GM21825 (cell line): ENCODE measurements around the gene CCDC30.
"Not testable (repeated sequence)": the region's sequence is repeated elsewhere in the genome, so short reads cannot be mapped to it uniquely, and the experiment has no call there.

Experiments
- ATAC-seq: cut with Tn5 transposase; IDR thresholded peaks from one replicate; pipeline ENCODE4 v1.9.1; 2021; ENCODE audit warnings: mild to moderate bottlenecking, moderate library complexity; ENCODE audit not compliant: unreplicated experiment

The CCDC30 gene

GRCh38 chr1:42523171-42523570 is 60.1 kb downstream of the CCDC30 start:
- no peak for ATAC-seq

GRCh38 chr1:42524330-42524729 is 61.2 kb downstream of the CCDC30 start:
- ATAC-seq: no peak

- no peak for ATAC-seq
Measured at GRCh38 chr1:42529724-42530181, 66.7 kb downstream of the CCDC30 start.

GRCh38 chr1:42531043-42531442 is 68.0 kb downstream of the CCDC30 start:
- no peak for ATAC-seq

- no peak for ATAC-seq
Measured at GRCh38 chr1:42533101-42533863, 70.2 kb downstream of the CCDC30 start.

GRCh38 chr1:42541104-42541503 is 78.0 kb downstream of the CCDC30 start:
- ATAC-seq: no peak

- ATAC-seq: no peak
Measured at GRCh38 chr1:42551180-42551579, 88.1 kb downstream of the CCDC30 start.

GRCh38 chr1:42551590-42551989 is 88.5 kb downstream of the CCDC30 start:
- no peak for ATAC-seq

- no peak for ATAC-seq
Measured at GRCh38 chr1:42552636-42553035, 89.5 kb downstream of the CCDC30 start.

GRCh38 chr1:42557230-42557851 is 94.3 kb downstream of the CCDC30 start:
- ATAC-seq: no peak

GRCh38 chr1:42567038-42567437 is 104.0 kb downstream of the CCDC30 start:
- no peak for ATAC-seq

GRCh38 chr1:42576935-42577334 is 113.8 kb downstream of the CCDC30 start:
- no peak for ATAC-seq

- ATAC-seq: no peak
Measured at GRCh38 chr1:42586016-42586415, 122.9 kb downstream of the CCDC30 start.

- ATAC-seq: no peak
Measured at GRCh38 chr1:42587753-42588152, 124.7 kb downstream of the CCDC30 start.

GRCh38 chr1:42592811-42593210 is 129.7 kb downstream of the CCDC30 start:
- ATAC-seq: no peak

- ATAC-seq: no peak
Measured at GRCh38 chr1:42593486-42594100, 130.5 kb downstream of the CCDC30 start.

- no peak for ATAC-seq
Measured at GRCh38 chr1:42601472-42601871, 138.4 kb downstream of the CCDC30 start.

- no peak for ATAC-seq
Measured at GRCh38 chr1:42613803-42614131, 150.7 kb downstream of the CCDC30 start.

GRCh38 chr1:42618866-42619265 is 155.8 kb downstream of the CCDC30 start:
- no peak for ATAC-seq

- ATAC-seq: no peak
Measured at GRCh38 chr1:42620307-42620706, 157.2 kb downstream of the CCDC30 start.

GRCh38 chr1:42621180-42621579 is 158.1 kb downstream of the CCDC30 start:
- ATAC-seq: not testable (repeated sequence)

- not testable (repeated sequence) for ATAC-seq
Measured at GRCh38 chr1:42627205-42627604, 164.1 kb downstream of the CCDC30 start.
